Cerebellar cortex (tissue), 1 donor: ENCODE results near the gene SAG.
"Not testable (repeated sequence)": the region's sequence is repeated elsewhere in the genome, so short reads cannot be mapped to it uniquely, and the experiment has no call there.

Experiments used
- DNase-seq: peaks from one replicate; pipeline ENCODE4 v3.0.0-alpha.2; 2015; ENCODE audit warnings: low spot score

SAG gene

DNA sequence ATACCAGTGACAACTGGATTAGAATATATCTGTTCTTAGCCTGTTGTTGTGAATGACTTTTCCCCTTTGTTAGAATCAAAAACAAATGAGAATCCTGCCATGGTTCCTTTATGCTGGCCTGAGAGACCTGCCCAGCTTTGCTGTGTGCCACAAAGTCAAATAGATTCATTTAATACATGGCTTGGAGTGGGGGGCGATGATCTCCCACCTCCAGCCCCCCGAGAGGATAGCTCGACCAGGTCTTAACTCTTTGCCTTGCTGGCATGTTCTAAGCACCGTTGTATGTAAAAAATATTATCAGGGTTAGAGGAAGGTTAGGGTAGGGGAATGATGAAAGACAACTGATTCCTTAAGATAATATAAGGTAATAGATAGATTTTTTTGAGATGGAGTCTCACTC lies 24.5 kb downstream of the SAG start:
- no peak for DNase-seq

DNA sequence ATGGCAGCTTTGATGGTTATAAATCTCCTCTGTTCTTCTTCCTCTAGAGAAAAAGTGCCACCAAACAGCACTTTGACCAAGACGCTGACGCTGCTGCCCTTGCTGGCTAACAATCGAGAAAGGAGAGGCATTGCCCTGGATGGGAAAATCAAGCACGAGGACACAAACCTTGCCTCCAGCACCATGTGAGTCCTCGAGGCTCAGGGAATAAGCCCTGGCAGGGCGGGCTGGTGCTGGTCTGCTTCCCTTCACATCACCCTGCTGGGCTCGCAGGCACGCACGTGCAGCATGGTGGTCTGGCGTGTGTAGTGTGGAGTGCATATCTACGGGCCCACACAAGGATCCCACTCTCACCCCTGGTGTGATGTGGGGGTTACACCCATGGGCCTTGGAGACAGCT lies 27.3 kb downstream of the SAG start:
- DNase-seq, result no peak

- not testable (repeated sequence) for DNase-seq
These were observed 28.5 kb downstream of the SAG start for GRCh38 chr2:233336091-233336490.

DNA sequence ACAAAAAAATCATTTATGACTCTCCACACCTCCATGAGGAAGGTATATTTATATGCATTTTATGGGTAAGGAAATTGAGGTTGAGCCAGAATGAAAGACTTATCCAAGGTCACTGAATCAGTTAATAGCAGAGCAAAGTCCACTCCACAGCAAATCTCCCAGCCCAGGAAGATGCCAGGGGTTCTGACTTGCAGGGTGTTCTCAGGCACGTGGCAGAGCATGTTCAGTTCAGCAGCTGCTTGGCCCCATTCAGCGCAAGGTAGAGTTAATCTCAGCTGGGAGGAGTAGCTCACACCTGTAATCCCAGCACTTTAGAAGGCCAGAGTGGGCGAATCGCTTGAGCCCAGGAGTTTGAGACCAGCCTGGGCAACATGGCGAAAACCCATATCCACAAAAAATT lies 28.9 kb downstream of the SAG start:
- no peak for DNase-seq

DNA sequence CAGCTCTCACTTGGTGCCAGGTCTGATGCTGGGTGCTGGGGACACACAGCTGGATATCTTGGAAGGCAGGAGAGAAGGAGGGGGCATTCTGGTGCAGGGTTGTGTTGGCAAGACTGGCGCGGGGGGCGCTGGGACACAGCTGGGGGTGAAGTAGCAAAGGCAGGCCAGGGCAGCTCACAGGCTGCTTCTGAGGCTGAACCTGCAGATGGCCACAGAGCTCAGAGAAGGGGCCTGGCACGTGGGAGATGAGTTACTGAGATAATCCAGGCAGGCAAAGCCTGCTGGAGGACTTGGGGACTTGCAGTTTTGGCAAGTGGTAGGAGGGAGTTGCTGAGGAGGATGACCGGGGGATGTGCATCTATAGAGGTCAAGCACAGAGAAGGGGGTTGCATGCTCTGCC lies 30.4 kb downstream of the SAG start:
- no peak for DNase-seq

- DNase-seq, result no peak
These were observed 31.3 kb downstream of the SAG start for GRCh38 chr2:233338812-233339368.

- DNase-seq, result no peak
These were observed 31.8 kb downstream of the SAG start for GRCh38 chr2:233339427-233339826.

GRCh38 chr2:233341296-233341695 lies 33.7 kb downstream of the SAG start:
- DNase-seq, result no peak

GRCh38 chr2:233342301-233342700 lies 34.7 kb downstream of the SAG start:
- DNase-seq, result no peak

GRCh38 chr2:233343171-233343705 lies 35.6 kb downstream of the SAG start:
- no peak for DNase-seq

GRCh38 chr2:233346376-233346775 lies 38.8 kb downstream of the SAG start:
- DNase-seq, result no peak

- DNase-seq, result no peak
These were observed 39.3 kb downstream of the SAG start for GRCh38 chr2:233346930-233347329.

DNA sequence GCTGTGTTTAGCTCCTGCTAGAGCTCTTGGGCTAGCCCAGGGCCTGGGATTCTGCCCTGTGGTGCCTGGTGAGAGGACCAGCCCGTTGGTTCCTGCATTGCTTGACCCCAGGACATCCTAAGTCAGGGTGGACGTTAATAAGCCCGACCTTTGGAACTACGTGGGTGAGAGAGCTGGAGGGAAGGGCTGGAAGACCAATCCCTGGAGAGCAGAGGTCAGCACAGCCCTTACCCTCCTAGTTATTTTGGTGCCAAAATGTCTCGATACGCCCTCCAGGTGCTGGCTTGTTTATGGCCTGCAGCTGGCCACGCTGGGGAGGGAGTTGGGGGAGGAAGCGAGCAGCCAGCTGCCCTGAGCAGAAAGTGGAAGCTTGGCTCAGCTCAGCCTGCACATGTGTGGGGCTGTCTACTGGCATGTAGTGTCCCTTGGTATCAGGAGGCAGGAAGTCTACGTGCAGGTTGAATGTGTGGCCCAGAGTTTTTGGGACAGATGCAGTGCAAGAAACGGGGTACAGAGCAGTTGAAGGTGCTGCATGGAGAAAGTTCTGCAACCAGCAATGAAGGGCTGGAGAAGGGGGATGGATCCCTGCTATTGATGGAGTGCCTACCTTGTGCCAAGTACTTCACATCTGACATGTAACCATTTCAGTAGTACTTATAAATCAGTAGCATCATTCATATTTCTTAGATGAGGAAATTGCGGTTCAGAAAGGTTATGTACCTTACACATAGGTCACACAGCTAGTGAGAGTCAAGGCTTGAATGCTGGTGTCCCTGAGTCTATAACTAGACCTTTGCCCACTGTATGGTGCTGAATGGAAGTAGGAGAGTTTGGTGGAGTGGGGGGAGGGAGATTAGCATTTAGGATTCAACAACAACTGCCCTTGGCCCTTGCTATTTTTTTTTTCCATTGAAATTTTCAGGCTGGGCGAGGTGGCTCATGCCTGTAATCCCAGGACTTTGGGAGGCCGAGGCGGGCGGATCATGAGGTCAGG lies 41.7 kb downstream of the SAG start:
- peak; percentile 57 for DNase-seq

DNA sequence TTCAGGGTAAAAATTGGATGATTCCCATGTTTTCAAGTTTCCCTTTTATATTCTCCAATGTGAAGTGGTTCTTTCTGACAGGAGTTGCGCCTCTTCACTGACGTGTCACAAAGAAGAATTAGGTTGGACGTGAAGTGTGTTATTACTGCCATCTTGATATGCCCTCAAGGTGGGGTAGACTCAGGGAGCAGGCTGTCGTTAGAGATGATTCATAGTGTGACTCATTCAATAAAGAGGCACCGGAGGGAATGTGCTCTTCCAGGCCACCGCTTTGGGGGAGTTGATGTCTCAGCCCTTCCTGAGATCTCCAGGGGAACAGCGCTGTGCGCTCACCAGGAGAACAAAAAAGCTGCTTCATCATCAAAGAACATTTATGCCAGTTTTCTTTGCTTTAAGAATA lies 43.1 kb downstream of the SAG start:
- DNase-seq, result no peak

DNA sequence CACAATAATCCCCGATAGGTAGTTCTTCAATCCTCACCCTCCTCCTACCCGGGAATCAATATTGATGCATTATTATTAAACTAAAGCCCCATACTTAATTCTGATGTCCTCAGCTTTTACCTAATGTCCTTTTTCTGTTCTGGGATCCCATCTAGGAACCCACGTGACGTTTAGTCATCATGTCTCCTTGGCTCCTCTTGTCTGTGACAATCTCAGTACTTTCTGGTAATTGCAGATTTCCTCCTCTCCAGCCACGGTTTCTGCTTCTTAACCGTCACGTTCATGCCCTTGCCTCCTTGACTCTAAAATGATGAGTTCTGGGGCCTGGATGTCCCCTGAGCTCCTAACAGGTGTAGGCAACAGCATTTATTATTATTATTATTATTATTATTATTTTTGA lies 43.8 kb downstream of the SAG start:
- DNase-seq, result no peak

GRCh38 chr2:233352141-233352842 lies 44.7 kb downstream of the SAG start:
- DNase-seq, result peak; percentile 50

GRCh38 chr2:233353101-233353768 lies 45.6 kb downstream of the SAG start:
- DNase-seq, result no peak

GRCh38 chr2:233353769-233354499 lies 46.3 kb downstream of the SAG start, which contains the start of gene DGKD:
Gene DGKD, plus strand, starts transcription at chr2:233354494. Its CDS starts 25 bp downstream, at chr2:233354519.
- peak; percentile 44 for DNase-seq

DNA sequence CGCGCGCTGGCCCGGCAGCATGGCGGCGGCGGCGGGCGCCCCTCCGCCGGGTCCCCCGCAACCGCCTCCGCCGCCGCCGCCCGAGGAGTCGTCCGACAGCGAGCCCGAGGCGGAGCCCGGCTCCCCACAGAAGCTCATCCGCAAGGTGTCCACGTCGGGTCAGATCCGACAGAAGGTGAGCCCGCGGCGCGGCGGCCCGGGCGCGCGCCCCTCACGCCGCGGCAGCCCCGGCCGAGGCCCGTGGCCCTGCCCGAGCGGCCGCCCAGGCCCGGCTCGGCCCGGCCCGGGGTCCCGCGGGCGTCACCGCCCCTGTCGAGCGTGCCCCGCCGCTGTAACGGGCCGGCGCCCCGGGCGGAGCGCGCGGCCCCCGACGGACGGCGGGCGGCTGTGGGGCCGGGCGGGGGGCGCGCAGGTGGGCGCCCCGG lies 46.9 kb downstream of the SAG start:
- DNase-seq, result no peak

DNA sequence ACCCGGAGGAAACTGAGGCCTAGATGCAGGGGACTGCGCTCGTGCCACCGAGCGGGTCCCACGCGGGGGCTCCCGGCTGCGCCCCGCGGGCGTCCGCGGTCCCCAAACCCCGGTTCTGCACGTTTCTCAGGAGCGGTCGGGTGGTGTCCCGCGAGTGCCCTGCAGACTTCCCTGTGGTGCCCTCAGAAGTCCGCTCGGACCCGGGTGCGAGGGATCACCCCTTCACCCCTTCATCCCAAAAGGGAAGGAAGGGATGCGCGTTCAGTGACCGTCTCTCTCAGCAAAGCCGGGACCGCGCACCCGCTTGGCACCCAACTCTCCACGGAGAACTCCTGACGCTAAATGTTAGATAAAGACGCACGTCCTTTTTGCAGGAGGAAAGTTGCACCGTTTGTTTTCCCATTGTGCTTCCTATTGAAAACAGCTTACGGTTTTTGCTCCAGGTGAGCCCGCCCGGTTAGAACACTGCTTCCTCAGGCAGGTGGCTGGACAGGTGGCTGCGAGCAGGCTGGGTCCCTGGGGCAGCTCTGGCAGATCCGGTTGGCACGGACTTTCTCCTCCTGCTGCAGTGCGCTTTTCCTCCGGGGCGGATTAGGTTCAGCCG lies 47.5 kb downstream of the SAG start:
- peak; percentile 83 for DNase-seq

GRCh38 chr2:233355916-233356315 lies 48.3 kb downstream of the SAG start:
- DNase-seq, result no peak
